A549 (cell line): ENCODE results near the gene FAS. TPM values are rescaled to one million over a fixed set of nuclear protein-coding genes. Genes with fewer than 3 reads are reported as not detected.

ENCODE experiments used
- ATAC-seq, 2 experiments: fragments of 200-7000 bp in 1 of 2; fragments of >200 bp in 1 of 2; cut with Nextera tagmentation in 1 of 2; cut with Tn5 transposase in 1 of 2; 3 replicates each; pipeline versions ENCODE4 v1.8.0 to v1.9.1; 2018 to 2020; ENCODE audit warnings: mild to moderate bottlenecking in 1 of 2, moderate library complexity in 1 of 2
- CTCF ChIA-PET: fragments of 300-600 bp; sonication (Branson Sonifier 250); formaldehyde crosslinking; extraction: SDS; loops from one replicate; lab custom pipeline; 2021; ENCODE audit warnings: antibody characterized with exemption, inconsistent platforms; lab: Yijun Ruan, JAX
- POLR2A ChIA-PET: fragments of 350-600 bp; formaldehyde crosslinking; extraction: SDS; loops from one replicate; lab custom pipeline; 2021; ENCODE audit warnings: antibody characterized with exemption, inconsistent platforms; lab: Yijun Ruan, JAX
- DNase-seq, 2 experiments: peaks; one replicate each; pipeline versions ENCODE4 v3.0.0 to v3.0.0-alpha.2; 2011 to 2016; ENCODE audit warnings: low read depth in 1 of 2, low spot score in 1 of 2
- FAIRE-seq: peaks from 2 replicates; lab custom pipeline; 2011; peaks lifted over from hg19 to GRCh38; lab: Jason Lieb, UNC
- H3K27ac ChIP-seq, 2 experiments: fragments of >200 bp; sonication (Bioruptor Twin); formaldehyde crosslinking; 3 replicates each; pipeline ENCODE4 v1.5.1; 2016 to 2017
- H3K4me1 ChIP-seq: fragments of >200 bp; sonication (Bioruptor Twin); formaldehyde crosslinking; 3 replicates; pipeline ENCODE4 v1.6.1; 2016
- H3K4me2 ChIP-seq: fragments of >200 bp; sonication (Bioruptor Twin); formaldehyde crosslinking; 3 replicates; pipeline ENCODE4 v1.6.1; 2016
- H3K4me3 ChIP-seq: fragments of >200 bp; sonication (Bioruptor Twin); formaldehyde crosslinking; 3 replicates; pipeline ENCODE4 v1.5.1; 2016
- H3K9me3 ChIP-seq: fragments of >200 bp; sonication (Bioruptor Twin); formaldehyde crosslinking; 3 replicates; pipeline ENCODE4 v1.6.1; 2016
- BHLHE40 ChIP-seq: IDR thresholded peaks from 2 replicates; pipeline ENCODE4 v1.6.1; 2012; ENCODE audit warnings: low read depth, low read length, inconsistent platforms
- CEBPB ChIP-seq, 2 experiments: fragments of >200 bp in 1 of 2; sonication (Bioruptor Twin) in 1 of 2; formaldehyde crosslinking in 1 of 2; IDR thresholded peaks; 2 replicates each; pipeline ENCODE4 v1.6.1; 2012 to 2016
- CHD4 ChIP-seq: fragments of 200-600 bp; sonication (generic); IDR thresholded peaks from 2 replicates; pipeline ENCODE4 v1.6.1; 2016; ENCODE audit warnings: antibody characterized with exemption, mild to moderate bottlenecking, borderline replicate concordance
- ESRRA ChIP-seq: fragments of 150-350 bp; IDR thresholded peaks from 2 replicates; pipeline ENCODE4 v1.6.1; 2014; ENCODE audit warnings: mild to moderate bottlenecking, low read length, borderline replicate concordance
- FOSB ChIP-seq: fragments of 250-450 bp; sonication (Bioruptor Pico); IDR thresholded peaks from 2 replicates; pipeline ENCODE4 v1.5.0; 2020; ENCODE audit warnings: mild to moderate bottlenecking, moderate library complexity
- HDAC2 ChIP-seq: fragments of 200-600 bp; sonication (generic); IDR thresholded peaks from 2 replicates; pipeline ENCODE4 v1.6.1; 2016
- KDM1A ChIP-seq: fragments of 200-600 bp; sonication (generic); IDR thresholded peaks from 2 replicates; pipeline ENCODE4 v1.6.1; 2016; ENCODE audit warnings: low read depth, mild to moderate bottlenecking
- KDM5A ChIP-seq: fragments of 200-600 bp; sonication (generic); IDR thresholded peaks from 2 replicates; pipeline ENCODE4 v1.6.1; 2016; ENCODE audit warnings: antibody characterized with exemption, mild to moderate bottlenecking
- MAFK ChIP-seq: fragments of 450-650 bp; IDR thresholded peaks from 2 replicates; pipeline ENCODE4 v1.6.1; 2014; ENCODE audit not compliant: partially characterized antibody
- MAZ ChIP-seq: fragments of 150-350 bp; IDR thresholded peaks from 2 replicates; pipeline ENCODE4 v1.6.1; 2014; ENCODE audit warnings: antibody characterized with exemption, low read depth, low read length, borderline replicate concordance
- MYC ChIP-seq: IDR thresholded peaks from 2 replicates; pipeline ENCODE4 v1.6.1; 2012; ENCODE audit warnings: mild to moderate bottlenecking, inconsistent platforms, low read length, improper control_type of control experiment, borderline replicate concordance
- POLR2AphosphoS2 ChIP-seq: conservative IDR thresholded peaks from 2 replicates; pipeline ENCODE4 v1.6.1; 2012; ENCODE audit warnings: low read length, improper control_type of control experiment, inconsistent platforms
- RAD21 ChIP-seq, 2 experiments: fragments of >200 bp in 1 of 2; sonication (Bioruptor Twin) in 1 of 2; formaldehyde crosslinking in 1 of 2; IDR thresholded peaks in 1 of 2; conservative IDR thresholded peaks in 1 of 2; 2 replicates in 1 of 2; 3 replicates in 1 of 2; pipeline ENCODE4 v1.6.1; 2012 to 2018; ENCODE audit warnings: inconsistent platforms in 1 of 2
- RARB ChIP-seq: fragments of 250-450 bp; sonication (Bioruptor Pico); IDR thresholded peaks from 2 replicates; pipeline ENCODE4 v1.8.0; 2021; ENCODE audit warnings: mild to moderate bottlenecking, moderate library complexity
- RCOR1 ChIP-seq: fragments of 150-350 bp; IDR thresholded peaks from 2 replicates; pipeline ENCODE4 v1.6.1; 2014; ENCODE audit warnings: antibody characterized with exemption, low read length, low read depth
- TP53 ChIP-seq: fragments of 250-450 bp; sonication (Bioruptor Pico); IDR thresholded peaks from 2 replicates; pipeline ENCODE4 v1.5.0; 2021; ENCODE audit warnings: mild to moderate bottlenecking, moderate library complexity
- ZC3H11A ChIP-seq: fragments of 450-650 bp; IDR thresholded peaks from 2 replicates; pipeline ENCODE4 v1.6.1; 2014; ENCODE audit warnings: antibody characterized with exemption, mild to moderate bottlenecking
- WGBS: methylation state at CpG from one replicate; pipeline ENCODE4 v1.1.6; 2017; ENCODE audit errors: missing lambda C conversion rate; 5-methylcytosine and 5-hydroxymethylcytosine counted together
- polyA plus RNA-seq, 4 experiments: library from polyadenylated mRNA; depleted of rRNA in 3 of 4; stranded (reverse); fragments of >200 nt; fragmentation: RNase III in 1 of 4; extraction: RNeasy Plus Mini Kit Qiagen cat#74134 plus additional on column Dnase treatment in 1 of 4; gene quantifications; 2 replicates in 3 of 4; 3 replicates in 1 of 4; pipeline ENCODE4 v1.2.3, GENCODE V29; 2011 to 2017
- TF ChIP-seq, protein P1 (sequence below): fragments of >200 bp; sonication (Bioruptor Twin); formaldehyde crosslinking; IDR thresholded peaks from 3 replicates; pipeline ENCODE4 v1.6.1; 2016
- TF ChIP-seq, protein P2 (sequence below): IDR thresholded peaks from 2 replicates; pipeline ENCODE4 v1.6.1; 2012
- TF ChIP-seq, protein P3 (sequence below): fragments of 450-650 bp; IDR thresholded peaks from 2 replicates; pipeline ENCODE4 v1.6.1; 2014; ENCODE audit warnings: antibody characterized with exemption

Gene FAS
- polyA plus RNA-seq, 2 of the 4 experiments (the other 2 are of a cell fraction) = 21.0 to 29.5 TPM

DNA sequence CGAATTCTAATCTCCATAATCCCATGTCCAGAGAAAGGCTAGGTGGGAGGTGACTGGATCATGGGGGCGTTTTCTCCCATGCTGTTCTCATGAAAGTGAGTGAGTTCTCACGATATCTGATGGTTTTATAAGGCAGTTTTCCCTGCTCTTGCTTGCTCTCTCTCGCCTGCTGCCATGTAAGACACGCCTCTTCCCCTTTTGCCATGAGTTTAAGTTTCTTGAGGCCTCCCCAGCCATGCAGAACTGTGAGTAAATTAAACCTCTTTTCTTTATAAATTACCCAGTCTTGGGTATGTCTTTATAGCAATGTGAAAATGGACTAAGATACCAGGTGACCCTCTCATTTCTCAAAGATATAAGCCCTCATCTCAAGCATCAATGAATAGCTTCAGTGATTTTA, 36.9 kb upstream of the FAS start:
- DNase-seq = no peak
- WGBS = 71% methylated on average over 5 of the region's 5 CpGs
- TF ChIP-seq FOSB (CRISPR knock-in tag) (no peak), RARB (CRISPR knock-in tag) (no peak), MAZ (no peak), BHLHE40 (no peak), HDAC2 (no peak), MAFK (no peak), MYC (no peak), POLR2AphosphoS2 (no peak), CHD4 (no peak), ESRRA (no peak), ZC3H11A (no peak), KDM1A (no peak)
- TF ChIP-seq, protein P1, sequence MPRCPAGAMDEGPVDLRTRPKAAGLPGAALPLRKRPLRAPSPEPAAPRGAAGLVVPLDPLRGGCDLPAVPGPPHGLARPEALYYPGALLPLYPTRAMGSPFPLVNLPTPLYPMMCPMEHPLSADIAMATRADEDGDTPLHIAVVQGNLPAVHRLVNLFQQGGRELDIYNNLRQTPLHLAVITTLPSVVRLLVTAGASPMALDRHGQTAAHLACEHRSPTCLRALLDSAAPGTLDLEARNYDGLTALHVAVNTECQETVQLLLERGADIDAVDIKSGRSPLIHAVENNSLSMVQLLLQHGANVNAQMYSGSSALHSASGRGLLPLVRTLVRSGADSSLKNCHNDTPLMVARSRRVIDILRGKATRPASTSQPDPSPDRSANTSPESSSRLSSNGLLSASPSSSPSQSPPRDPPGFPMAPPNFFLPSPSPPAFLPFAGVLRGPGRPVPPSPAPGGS = no peak
- TF ChIP-seq, protein P2, sequence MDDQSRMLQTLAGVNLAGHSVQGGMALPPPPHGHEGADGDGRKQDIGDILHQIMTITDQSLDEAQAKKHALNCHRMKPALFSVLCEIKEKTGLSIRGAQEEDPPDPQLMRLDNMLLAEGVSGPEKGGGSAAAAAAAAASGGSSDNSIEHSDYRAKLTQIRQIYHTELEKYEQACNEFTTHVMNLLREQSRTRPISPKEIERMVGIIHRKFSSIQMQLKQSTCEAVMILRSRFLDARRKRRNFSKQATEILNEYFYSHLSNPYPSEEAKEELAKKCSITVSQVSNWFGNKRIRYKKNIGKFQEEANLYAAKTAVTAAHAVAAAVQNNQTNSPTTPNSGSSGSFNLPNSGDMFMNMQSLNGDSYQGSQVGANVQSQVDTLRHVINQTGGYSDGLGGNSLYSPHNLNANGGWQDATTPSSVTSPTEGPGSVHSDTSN = no peak
- TF ChIP-seq, all 56 proteins: peak for 0
- Histone ChIP-seq H3K4me2 (no peak overlapping the region), H3K27ac (no peak overlapping the region), H3K9me3 (no peaks in the 10 kb centered on the region), H3K4me3 (no peak overlapping the region), H3K4me1 (no peaks in the 10 kb centered on the region)
- ATAC-seq = no peak
- ChIA-PET CTCF (no interaction called here), POLR2A (no interaction called here)
- no peak for FAIRE-seq

DNA sequence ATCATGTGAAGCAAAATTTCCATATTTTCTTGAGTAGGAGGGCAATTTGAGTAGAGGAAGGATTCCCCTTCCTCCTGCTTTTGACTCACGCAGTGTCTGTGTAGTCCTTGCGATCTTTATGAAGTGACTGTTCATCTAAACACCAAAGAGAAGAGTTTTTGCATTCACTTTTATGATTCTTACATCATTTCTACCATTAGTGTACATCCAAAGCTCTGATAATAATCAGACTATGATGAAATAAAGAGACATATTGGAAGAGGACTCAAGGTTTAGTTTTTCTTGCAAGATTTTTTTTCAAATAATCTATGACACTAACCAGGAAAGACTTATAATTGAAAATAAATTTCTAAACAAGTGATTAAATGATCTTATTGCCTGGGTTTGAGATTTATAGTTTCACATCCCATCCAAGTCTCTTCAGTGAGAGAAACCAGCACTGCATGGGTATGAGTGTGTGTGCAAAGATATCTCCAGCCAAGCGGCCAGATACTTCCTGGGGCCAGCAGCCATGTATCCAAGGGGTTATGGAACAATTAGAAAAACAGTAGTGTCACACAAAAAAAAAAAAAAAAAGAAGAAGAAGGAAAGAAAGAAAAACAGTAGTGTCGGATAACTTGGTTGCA, 36.0 kb upstream of the FAS start:
- TF ChIP-seq CEBPB (IDR thresholded peaks at IDR 0.05) = no peak
- no peaks in the 10 kb centered on the region for H3K4me1 ChIP-seq
- DNase-seq (no peak), ATAC-seq (no peak), FAIRE-seq (no peak)
- H3K4me3 ChIP-seq = no peak overlapping the region
- H3K27ac ChIP-seq = no peak overlapping the region
- CTCF ChIA-PET = interaction anchor here (0.6 kb wide), 2 partner anchors 215 to 1344 kb away, joined by 3 to 5 read pairs; no protein-coding TSS in a partner anchor
- WGBS = 87% methylated on average over 4 of the region's 4 CpGs
- POLR2A ChIA-PET = no interaction called here
- no peak overlapping the region for H3K4me2 ChIP-seq
- H3K9me3 ChIP-seq = no peaks in the 10 kb centered on the region

DNA sequence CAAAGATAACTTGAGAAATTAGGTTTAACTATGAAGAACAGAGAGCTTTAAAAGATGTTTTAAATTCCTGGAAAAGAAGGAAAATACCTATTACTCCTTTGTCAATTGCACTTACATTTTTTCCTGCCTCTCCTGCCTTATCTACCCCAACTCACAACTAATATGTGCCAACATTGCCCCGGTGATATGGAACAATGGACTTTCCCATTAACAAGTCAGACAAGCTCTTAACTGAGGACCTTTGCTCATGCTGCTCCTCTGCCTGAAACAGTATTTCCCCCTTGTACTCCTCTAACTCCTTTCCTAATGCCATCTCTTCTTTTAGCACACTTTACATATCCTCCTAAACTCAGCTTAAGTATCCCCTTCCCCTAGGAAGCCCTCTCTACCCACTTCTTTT, 33.2 kb upstream of the FAS start:
- Histone ChIP-seq H3K4me3 (no peak overlapping the region), H3K9me3 (no peaks in the 10 kb centered on the region), H3K4me1 (no peaks in the 10 kb centered on the region), H3K27ac (no peak overlapping the region), H3K4me2 (no peak overlapping the region)
- no peak for ATAC-seq
- CTCF ChIA-PET = interaction anchor here (1.0 to 1.7 kb wide), 4 partner anchors 9 to 25 kb away, joined by 3 to 5 read pairs (median 4); no protein-coding TSS in a partner anchor
- WGBS = 63% methylated on average over 1 of the region's 1 CpG
- no peak for DNase-seq
- POLR2A ChIA-PET = no interaction called here
- no peak for FAIRE-seq
- TF ChIP-seq MAZ (no peak), KDM5A (no peak), KDM1A (no peak), ZC3H11A (no peak), RAD21 (conservative IDR thresholded peaks at IDR 0.05 in 1 of 2, IDR thresholded peaks at IDR 0.05 in 1 of 2) (no peak), RCOR1 (no peak), TP53 (CRISPR knock-in tag) (no peak)
- TF ChIP-seq, protein P3, sequence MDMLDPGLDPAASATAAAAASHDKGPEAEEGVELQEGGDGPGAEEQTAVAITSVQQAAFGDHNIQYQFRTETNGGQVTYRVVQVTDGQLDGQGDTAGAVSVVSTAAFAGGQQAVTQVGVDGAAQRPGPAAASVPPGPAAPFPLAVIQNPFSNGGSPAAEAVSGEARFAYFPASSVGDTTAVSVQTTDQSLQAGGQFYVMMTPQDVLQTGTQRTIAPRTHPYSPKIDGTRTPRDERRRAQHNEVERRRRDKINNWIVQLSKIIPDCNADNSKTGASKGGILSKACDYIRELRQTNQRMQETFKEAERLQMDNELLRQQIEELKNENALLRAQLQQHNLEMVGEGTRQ = no peak
